Suprapubic skin (tissue), 3 donors: Measurements from ENCODE around the gene AACS.
"Not testable (repeated sequence)": the region's sequence is repeated elsewhere in the genome, so short reads cannot be mapped to it uniquely, and the experiment has no call there.

ENCODE experiments used
- CTCF ChIP-seq, 2 donors: fragments of 200-600 bp in 1 of 2; fragments of 450-650 bp in 1 of 2; sonication (generic) in 1 of 2; IDR thresholded peaks; one replicate each; pipeline ENCODE4 v1.5.1; 2016 to 2019; ENCODE audit warnings: antibody characterized with exemption in 2 of 2, mild to moderate bottlenecking in 1 of 2, moderate library complexity in 1 of 2
- POLR2AphosphoS5 ChIP-seq, 3 donors: sonication (generic); formaldehyde crosslinking; IDR thresholded peaks; one replicate each; pipeline ENCODE4 v1.6.1; 2017; ENCODE audit warnings: antibody characterized with exemption in 3 of 3

- not testable (repeated sequence) for TF ChIP-seq POLR2AphosphoS5, CTCF (IDR thresholded peaks at IDR 0.05)
Observed at GRCh38 chr12:125141210-125141573, 76.0 kb downstream of the AACS start.
